NCI-H128 (cell line): ENCODE results near the gene INHBB.
A peak's percentile ranks its signal among the peaks of the same experiment; 100 is the strongest.
"Not testable (repeated sequence)": the region's sequence is repeated elsewhere in the genome, so short reads cannot be mapped to it uniquely, and the experiment has no call there.

Experiments used
- DNase-seq: peaks from one replicate; lab custom pipeline; 2025; ENCODE audit not compliant: unreplicated experiment; lab: John Stamatoyannopoulos, UW

The INHBB gene

GRCh38 chr2:120346026-120346666, at the start of gene INHBB:
Gene INHBB, plus strand, starts transcription at chr2:120346136. Its CDS starts 53 bp downstream, at chr2:120346189.
- DNase-seq = no peak

- no peak for DNase-seq
Observed at GRCh38 chr2:120298173-120298835, 47.6 kb upstream of the INHBB start.

- no peak for DNase-seq
Observed at GRCh38 chr2:120299004-120299403, 46.9 kb upstream of the INHBB start.

- DNase-seq = no peak
Observed at GRCh38 chr2:120299561-120299960, 46.4 kb upstream of the INHBB start.

- DNase-seq = no peak
Observed at GRCh38 chr2:120300385-120300784, 45.6 kb upstream of the INHBB start.

GRCh38 chr2:120301284-120301683, 44.7 kb upstream of the INHBB start:
- no peak for DNase-seq

- no peak for DNase-seq
Observed at GRCh38 chr2:120302301-120302700, 43.6 kb upstream of the INHBB start.

- DNase-seq = no peak
Observed at GRCh38 chr2:120303177-120303576, 42.8 kb upstream of the INHBB start.

GRCh38 chr2:120305296-120305695, 40.6 kb upstream of the INHBB start:
- no peak for DNase-seq

GRCh38 chr2:120305937-120306490, 39.9 kb upstream of the INHBB start:
- no peak for DNase-seq

- no peak for DNase-seq
Observed at GRCh38 chr2:120307482-120307881, 38.5 kb upstream of the INHBB start.

GRCh38 chr2:120308038-120308910, 37.7 kb upstream of the INHBB start:
- DNase-seq = no peak

- no peak for DNase-seq
Observed at GRCh38 chr2:120310136-120310535, 35.8 kb upstream of the INHBB start.

GRCh38 chr2:120310841-120311240, 35.1 kb upstream of the INHBB start:
- DNase-seq = not testable (repeated sequence)

- no peak for DNase-seq
Observed at GRCh38 chr2:120312076-120312475, 33.9 kb upstream of the INHBB start.

GRCh38 chr2:120312860-120313694, 32.9 kb upstream of the INHBB start:
- peak; percentile 63 for DNase-seq

- DNase-seq = no peak
Observed at GRCh38 chr2:120313695-120314615, 32.0 kb upstream of the INHBB start.

GRCh38 chr2:120314690-120315366, 31.1 kb upstream of the INHBB start:
- no peak for DNase-seq
